Thyroid gland (tissue), 4 donors: Measurements from ENCODE around the gene DBET. TPM values are rescaled to one million over a fixed set of nuclear protein-coding genes. Genes with fewer than 3 reads are reported as not detected.
"Not testable (repeated sequence)": the region's sequence is repeated elsewhere in the genome, so short reads cannot be mapped to it uniquely, and the experiment has no call there.

ENCODE experiments used
- DNase-seq, 2 donors: peaks; one replicate each; pipeline ENCODE4 v3.0.0-alpha.2; 2019
- H3K27ac ChIP-seq, 3 donors: fragments of 200-600 bp; sonication (generic); 1 replicate in 2 of 3; 2 replicates in 1 of 3; pipeline ENCODE4 v1.5.1; 2016 to 2019; ENCODE audit warnings: mild to moderate bottlenecking in 1 of 3, moderate library complexity in 1 of 3
- H3K27me3 ChIP-seq: fragments of 200-600 bp; sonication (generic); one replicate; pipeline ENCODE4 v1.5.1; 2019
- H3K36me3 ChIP-seq, 2 donors: fragments of 200-600 bp; sonication (generic); one replicate each; pipeline ENCODE4 v1.5.1; 2016 to 2019
- H3K4me1 ChIP-seq, 2 donors: fragments of 200-600 bp; sonication (generic); one replicate each; pipeline ENCODE4 v1.5.1; 2017 to 2019
- H3K4me3 ChIP-seq, 3 donors: fragments of 200-600 bp; sonication (generic); replicated peaks in 1 of 3; 1 replicate in 2 of 3; 2 replicates in 1 of 3; pipeline ENCODE4 v1.5.1; 2016; ENCODE audit warnings: mild to moderate bottlenecking in 1 of 3
- H3K9me3 ChIP-seq: fragments of 200-600 bp; sonication (generic); one replicate; pipeline ENCODE4 v1.5.1; 2017
- CTCF ChIP-seq, 6 experiments: fragments of 200-600 bp in 3 of 6; fragments of 450-650 bp in 3 of 6; sonication (generic) in 3 of 6; IDR thresholded peaks; one replicate each; pipeline ENCODE4 v1.5.1; 2016 to 2019; ENCODE audit warnings: antibody characterized with exemption in 6 of 6, mild to moderate bottlenecking in 2 of 6, inconsistent platforms in 1 of 6, moderate library complexity in 1 of 6
- POLR2A ChIP-seq, 2 donors: fragments of 450-650 bp; IDR thresholded peaks; one replicate each; pipeline ENCODE4 v1.6.1; 2017; ENCODE audit warnings: antibody characterized with exemption in 2 of 2, mild to moderate bottlenecking in 2 of 2, moderate library complexity in 1 of 2
- WGBS, 2 donors: methylation state at CpG; one replicate each; pipeline ENCODE4 v1.1.5; 2017; 5-methylcytosine and 5-hydroxymethylcytosine counted together
- intact Hi-C: fragments of 100-400 bp; cut with DNase I; formaldehyde crosslinking; loops from one replicate; pipeline ENCODE4 v1.15.1; 2023
- total RNA-seq, 4 donors: library from RNA; depleted of rRNA; stranded (reverse); fragments of >200 nt; gene quantifications; one replicate each; pipeline ENCODE4 v1.2.3, GENCODE V29; 2016

DBET gene
- total RNA-seq: not detected

DNA sequence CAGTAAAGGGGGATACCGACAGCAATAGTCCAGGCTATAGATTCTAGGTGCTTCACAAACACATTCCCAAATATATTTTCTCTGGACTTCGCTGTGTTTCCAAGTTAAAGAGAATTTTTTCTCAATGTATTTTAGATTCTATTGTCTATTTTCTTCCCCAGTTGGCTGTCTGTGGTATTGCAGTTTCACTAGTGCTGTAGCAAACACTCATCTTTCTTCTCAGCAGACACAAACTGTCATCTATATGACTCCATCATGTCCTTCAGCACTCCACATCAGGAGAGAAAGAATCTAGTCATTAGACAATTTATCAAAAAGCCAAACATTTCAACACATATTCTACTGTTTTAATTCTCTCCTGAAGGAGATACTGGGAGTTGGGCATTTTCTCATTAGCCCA, at the start of gene DBET:
DBET (plus strand) TSS at position 161 of the 400 bp plus-strand sequence.
- H3K36me3 ChIP-seq, DNase-seq, H3K27ac ChIP-seq, H3K27me3 ChIP-seq, H3K4me1 ChIP-seq, H3K9me3 ChIP-seq, intact Hi-C loops, H3K4me3 ChIP-seq: not testable (repeated sequence)
- 23 to 38% methylated on average over 2 of the region's 2 CpGs for WGBS, 2 donors

GRCh38 chr4:190014771-190015537, 49.3 kb upstream of the DBET start:
- intact Hi-C loops: no loop called here
- 2 to 10% methylated on average over 22 to 52 of the region's 76 CpGs for WGBS, 2 donors
- H3K36me3 ChIP-seq: no peaks in the 10 kb centered on the region
- peaks cover 16% of the 10 kb centered on the region for H3K27me3 ChIP-seq
- TF ChIP-seq POLR2A (IDR thresholded peaks at IDR 0.05) (no peak), CTCF (IDR thresholded peaks at IDR 0.05) (no peak)
- peaks cover 12 to 14% of the 10 kb centered on the region in 2 donors for H3K4me1 ChIP-seq
- no peak for DNase-seq
- no peak overlapping the region for H3K27ac ChIP-seq
- peak overlapping the region in 1 of 3 donors; percentile 17 for H3K4me3 ChIP-seq
- no peaks in the 10 kb centered on the region for H3K9me3 ChIP-seq

GRCh38 chr4:190015538-190016368, 48.5 kb upstream of the DBET start:
- Histone ChIP-seq H3K27ac (no peak overlapping the region), H3K4me1 (peaks cover 12 to 16% of the 10 kb centered on the region in 2 donors), H3K9me3 (no peaks in the 10 kb centered on the region), H3K4me3 (no peak overlapping the region), H3K36me3 (no peaks in the 10 kb centered on the region), H3K27me3 (peaks cover 16% of the 10 kb centered on the region)
- TF ChIP-seq CTCF (IDR thresholded peaks at IDR 0.05) (no peak), POLR2A (IDR thresholded peaks at IDR 0.05) (no peak)
- 8% methylated on average over 32 to 35 of the region's 43 CpGs for WGBS, 2 donors
- intact Hi-C loops: no loop called here
- DNase-seq: no peak

- H3K27ac ChIP-seq: no peak overlapping the region
- H3K27me3 ChIP-seq: peaks cover 16% of the 10 kb centered on the region
- H3K4me1 ChIP-seq: peaks cover 12 to 23% of the 10 kb centered on the region in 2 donors
- intact Hi-C loops: no loop called here
- DNase-seq: no peak
- no peaks in the 10 kb centered on the region for H3K36me3 ChIP-seq
- no peaks in the 10 kb centered on the region for H3K9me3 ChIP-seq
- no peak overlapping the region for H3K4me3 ChIP-seq
- TF ChIP-seq CTCF (IDR thresholded peaks at IDR 0.05) (no peak), POLR2A (IDR thresholded peaks at IDR 0.05) (no peak)
- WGBS, 2 donors: 14 to 18% methylated on average over 24 to 43 of the region's 43 CpGs
Observed at GRCh38 chr4:190016369-190017289, 47.7 kb upstream of the DBET start.
